Activated CD4-positive, alpha-beta T cell treated with anti-CD3 and anti-CD28 coated beads, Interleukin-2, amount 10 ng/mL, durations not matched to agents 24 days and 14 days (primary cell): ENCODE data around the gene WHRN. TPM values are rescaled to one million over a fixed set of nuclear protein-coding genes. Genes with fewer than 3 reads are reported as not detected.

Experiments
- DNase-seq: peaks from one replicate; pipeline ENCODE4 v3.0.0; 2022
- H3K27ac Mint-ChIP-seq: one replicate; pipeline ENCODE4 v1.8.0; 2022; ENCODE audit warnings: mild to moderate bottlenecking, mixed read lengths
- H3K27me3 Mint-ChIP-seq: one replicate; pipeline ENCODE4 v1.8.0; 2022; ENCODE audit warnings: mixed read lengths
- H3K36me3 Mint-ChIP-seq: one replicate; pipeline ENCODE4 v1.8.0; 2022; ENCODE audit warnings: low read depth, mild to moderate bottlenecking, mixed read lengths
- H3K4me1 Mint-ChIP-seq: one replicate; pipeline ENCODE4 v1.8.0; 2021; ENCODE audit warnings: mixed read lengths
- H3K4me3 Mint-ChIP-seq: one replicate; pipeline ENCODE4 v1.8.0; 2022; ENCODE audit warnings: mild to moderate bottlenecking, moderate library complexity, mixed read lengths
- H3K9me3 Mint-ChIP-seq: one replicate; pipeline ENCODE4 v1.8.0; 2021; ENCODE audit warnings: mixed read lengths
- intact Hi-C: fragments of 100-400 bp; cut with micrococcal nuclease; formaldehyde crosslinking; loops from one replicate; pipeline ENCODE4 v1.15.1; 2023
- total RNA-seq: library from RNA; stranded (reverse); gene quantifications from 2 replicates; pipeline ENCODE4 v1.2.3, GENCODE V29; 2022

The WHRN gene
- total RNA-seq, 1 donor from 2014 or later, result 2.0 TPM

GRCh38 chr9:114403153-114403756 lies 102.0 kb downstream of the WHRN start:
- Mint-ChIP-seq H3K36me3 (no peaks in the 10 kb centered on the region), H3K27me3 (no peaks in the 10 kb centered on the region), H3K4me1 (peaks cover 5% of the 10 kb centered on the region), H3K9me3 (no peaks in the 10 kb centered on the region), H3K27ac (no peak overlapping the region), H3K4me3 (no peak overlapping the region)
- intact Hi-C loops, result loop anchor here (10.0 kb wide), 1 partner anchor 1122 kb away; no protein-coding TSS in a partner anchor
- DNase-seq, result no peak

GRCh38 chr9:114401344-114401743 lies 103.9 kb downstream of the WHRN start:
- intact Hi-C loops, result loop anchor here (10.0 kb wide), 1 partner anchor 1123 kb away; no protein-coding TSS in a partner anchor
- H3K4me1 Mint-ChIP-seq, result peaks cover 16% of the 10 kb centered on the region

GRCh38 chr9:114400772-114401171 lies 104.5 kb downstream of the WHRN start:
- no peak overlapping the region for H3K27ac Mint-ChIP-seq
- H3K9me3 Mint-ChIP-seq, result no peaks in the 10 kb centered on the region
- no peaks in the 10 kb centered on the region for H3K27me3 Mint-ChIP-seq
- no peak overlapping the region for H3K4me3 Mint-ChIP-seq
- intact Hi-C loops, result loop anchor here (10.0 kb wide), 1 partner anchor 1124 kb away; no protein-coding TSS in a partner anchor
- peaks cover 21% of the 10 kb centered on the region for H3K4me1 Mint-ChIP-seq
- no peak for DNase-seq
- H3K36me3 Mint-ChIP-seq, result peaks cover 10% of the 10 kb centered on the region

More at GRCh38 chr9:114401344-114401743, 103.9 kb downstream of the WHRN start:
- Mint-ChIP-seq H3K27me3 (no peaks in the 10 kb centered on the region), H3K9me3 (no peaks in the 10 kb centered on the region), H3K36me3 (peaks cover 5% of the 10 kb centered on the region), H3K27ac (no peak overlapping the region), H3K4me3 (no peak overlapping the region)
- DNase-seq, result no peak

- Mint-ChIP-seq H3K4me1 (peaks cover 22% of the 10 kb centered on the region), H3K9me3 (no peaks in the 10 kb centered on the region), H3K27ac (no peak overlapping the region), H3K27me3 (no peaks in the 10 kb centered on the region), H3K36me3 (peaks cover 14% of the 10 kb centered on the region), H3K4me3 (no peak overlapping the region)
- intact Hi-C loops, result loop anchor here (10.0 kb wide), 1 partner anchor 1125 kb away; no protein-coding TSS in a partner anchor
- no peak for DNase-seq
Observed at GRCh38 chr9:114400219-114400618, 105.1 kb downstream of the WHRN start.

- H3K36me3 Mint-ChIP-seq, result peaks cover 15% of the 10 kb centered on the region
- peaks cover 31% of the 10 kb centered on the region for H3K4me1 Mint-ChIP-seq
Observed at GRCh38 chr9:114399381-114399780, 105.9 kb downstream of the WHRN start.

GRCh38 chr9:114397848-114398605 lies 107.2 kb downstream of the WHRN start:
- Mint-ChIP-seq H3K27me3 (no peaks in the 10 kb centered on the region), H3K4me3 (peak overlapping the region; percentile 97), H3K9me3 (no peaks in the 10 kb centered on the region), H3K27ac (peak overlapping the region; percentile 87), H3K36me3 (peaks cover 20% of the 10 kb centered on the region), H3K4me1 (peaks cover 33% of the 10 kb centered on the region)
- intact Hi-C loops, result loop anchor here (1.0 kb wide), 4 partner anchors 13 to 293 kb away; partner anchors contain the start of gene ATP6V1G1
- DNase-seq, result peak; percentile 99

More at GRCh38 chr9:114399381-114399780, 105.9 kb downstream of the WHRN start:
- no peak overlapping the region for H3K27ac Mint-ChIP-seq
- H3K27me3 Mint-ChIP-seq, result no peaks in the 10 kb centered on the region
- intact Hi-C loops, result no loop called here
- H3K9me3 Mint-ChIP-seq, result no peaks in the 10 kb centered on the region
- no peak overlapping the region for H3K4me3 Mint-ChIP-seq
- no peak for DNase-seq

GRCh38 chr9:114397219-114397847 lies 107.9 kb downstream of the WHRN start:
- H3K27me3 Mint-ChIP-seq, result no peaks in the 10 kb centered on the region
- no peaks in the 10 kb centered on the region for H3K9me3 Mint-ChIP-seq
- DNase-seq, result no peak
- peak overlapping the region; percentile 97 for H3K4me3 Mint-ChIP-seq
- H3K4me1 Mint-ChIP-seq, result peaks cover 39% of the 10 kb centered on the region
- peak overlapping the region; percentile 87 for H3K27ac Mint-ChIP-seq
- H3K36me3 Mint-ChIP-seq, result peaks cover 24% of the 10 kb centered on the region
- intact Hi-C loops, result no loop called here

- H3K36me3 Mint-ChIP-seq, result peaks cover 26% of the 10 kb centered on the region
- peaks cover 41% of the 10 kb centered on the region for H3K4me1 Mint-ChIP-seq
- no peak overlapping the region for H3K27ac Mint-ChIP-seq
- H3K27me3 Mint-ChIP-seq, result no peaks in the 10 kb centered on the region
- no peaks in the 10 kb centered on the region for H3K9me3 Mint-ChIP-seq
- intact Hi-C loops, result no loop called here
- peak overlapping the region; percentile 97 for H3K4me3 Mint-ChIP-seq
- DNase-seq, result no peak
Observed at GRCh38 chr9:114396558-114397218, 108.6 kb downstream of the WHRN start.

GRCh38 chr9:114395768-114396167 lies 109.5 kb downstream of the WHRN start:
- Mint-ChIP-seq H3K27ac (peak overlapping the region; percentile 62), H3K9me3 (no peaks in the 10 kb centered on the region), H3K27me3 (no peaks in the 10 kb centered on the region), H3K36me3 (peaks cover 29% of the 10 kb centered on the region), H3K4me3 (peak overlapping the region; percentile 60), H3K4me1 (peaks cover 47% of the 10 kb centered on the region)
- no peak for DNase-seq
- intact Hi-C loops, result no loop called here

- H3K36me3 Mint-ChIP-seq, result peaks cover 34% of the 10 kb centered on the region
- intact Hi-C loops, result no loop called here
- no peak for DNase-seq
- H3K27me3 Mint-ChIP-seq, result no peaks in the 10 kb centered on the region
- H3K9me3 Mint-ChIP-seq, result no peaks in the 10 kb centered on the region
- peak overlapping the region; percentile 60 for H3K4me3 Mint-ChIP-seq
- H3K27ac Mint-ChIP-seq, result peak overlapping the region; percentile 69
- H3K4me1 Mint-ChIP-seq, result peaks cover 52% of the 10 kb centered on the region
Observed at GRCh38 chr9:114395334-114395617, 110.0 kb downstream of the WHRN start.

GRCh38 chr9:114394523-114395333 lies 110.5 kb downstream of the WHRN start:
- peak overlapping the region; percentile 69 for H3K27ac Mint-ChIP-seq
- no peaks in the 10 kb centered on the region for H3K9me3 Mint-ChIP-seq
- peaks cover 57% of the 10 kb centered on the region for H3K4me1 Mint-ChIP-seq
- intact Hi-C loops, result no loop called here
- H3K27me3 Mint-ChIP-seq, result no peaks in the 10 kb centered on the region
- peak overlapping the region; percentile 60 for H3K4me3 Mint-ChIP-seq
- peaks cover 38% of the 10 kb centered on the region for H3K36me3 Mint-ChIP-seq
- DNase-seq, result no peak

GRCh38 chr9:114392749-114393112 lies 112.5 kb downstream of the WHRN start:
- intact Hi-C loops, result no loop called here
- peaks cover 71% of the 10 kb centered on the region for H3K4me1 Mint-ChIP-seq
- H3K9me3 Mint-ChIP-seq, result no peaks in the 10 kb centered on the region
- DNase-seq, result no peak
- H3K27me3 Mint-ChIP-seq, result no peaks in the 10 kb centered on the region
- H3K27ac Mint-ChIP-seq, result no peak overlapping the region
- H3K4me3 Mint-ChIP-seq, result no peak overlapping the region
- H3K36me3 Mint-ChIP-seq, result peaks cover 47% of the 10 kb centered on the region

- Mint-ChIP-seq H3K9me3 (no peaks in the 10 kb centered on the region), H3K27me3 (no peaks in the 10 kb centered on the region), H3K36me3 (peaks cover 53% of the 10 kb centered on the region), H3K27ac (peak overlapping the region; percentile 93), H3K4me3 (peak overlapping the region; percentile 96), H3K4me1 (peaks cover 59% of the 10 kb centered on the region)
- intact Hi-C loops, result no loop called here
- DNase-seq, result no peak
Observed at GRCh38 chr9:114390952-114391351, 114.3 kb downstream of the WHRN start.
